Activated CD8-positive, alpha-beta memory T cell treated with anti-CD3 and anti-CD28 coated beads for 24 hours (primary cell): ENCODE measurements around the gene HOXA4.

Source experiments
- DNase-seq: peaks from one replicate; pipeline ENCODE4 v3.0.0-alpha.2; 2020

HOXA4 gene

DNA sequence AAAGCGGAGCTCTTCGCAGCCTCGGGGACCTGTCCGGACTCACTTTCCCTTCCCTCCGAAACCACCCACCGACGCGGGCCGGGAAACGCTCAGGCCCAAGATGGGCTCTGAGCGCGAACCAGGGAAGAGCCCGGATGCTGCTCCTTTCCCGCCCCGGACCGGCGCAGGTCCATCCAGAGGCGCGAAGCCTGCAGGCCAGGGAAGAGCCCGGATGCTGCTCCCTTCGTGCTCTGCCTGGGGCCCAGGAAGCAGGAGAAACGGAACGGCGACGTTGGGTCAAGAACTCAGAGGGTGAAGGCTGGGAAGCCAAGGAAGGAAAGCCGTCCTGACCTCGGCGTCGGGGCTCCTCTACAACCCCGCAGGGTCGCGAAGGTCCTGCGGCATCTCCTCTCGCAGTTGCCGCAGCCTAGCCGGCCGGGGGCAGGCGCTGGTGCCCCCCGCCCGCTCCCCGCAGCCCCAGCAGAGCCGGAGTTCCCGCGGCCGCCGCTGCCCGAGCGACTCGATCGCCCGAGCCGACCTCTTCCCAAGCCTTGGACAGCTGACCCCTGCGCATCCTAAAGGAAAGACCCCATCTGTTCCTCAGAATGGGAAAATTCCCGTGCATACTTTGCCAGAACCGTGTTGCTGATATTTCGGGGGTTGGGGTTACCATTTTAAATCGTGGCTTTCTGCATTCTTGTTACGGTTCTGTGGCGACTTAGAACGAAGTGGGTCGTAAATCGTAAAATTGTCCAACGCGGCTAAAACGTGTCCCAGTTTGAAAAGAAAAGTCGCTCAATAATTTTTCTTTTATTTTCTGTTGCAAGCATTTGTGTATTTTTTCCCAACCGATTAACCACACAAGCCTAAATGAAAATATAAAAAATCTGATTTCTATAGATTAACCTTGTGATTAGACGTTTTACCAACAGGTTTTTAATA is 42.3 kb downstream of the HOXA4 start:
- no peak for DNase-seq

DNA sequence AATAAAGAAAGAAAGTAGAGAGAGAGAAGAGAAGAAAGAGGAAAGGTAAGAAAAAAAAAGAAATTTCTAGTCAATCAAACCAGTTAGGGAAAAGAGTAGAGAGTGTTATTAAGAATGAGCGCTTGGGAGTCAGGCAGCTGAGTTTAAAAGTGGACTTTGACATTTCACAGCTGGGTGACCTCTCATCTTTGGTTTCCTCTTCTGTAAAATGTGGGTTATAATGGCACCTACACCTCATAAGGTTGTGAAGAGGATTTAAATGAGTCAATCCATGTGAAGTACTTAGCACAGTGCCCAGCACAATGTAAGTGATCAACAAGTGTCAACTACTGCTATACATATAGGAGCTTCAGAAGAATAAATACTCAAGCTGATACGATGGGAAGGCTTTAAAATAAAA is 46.9 kb downstream of the HOXA4 start:
- no peak for DNase-seq

DNA sequence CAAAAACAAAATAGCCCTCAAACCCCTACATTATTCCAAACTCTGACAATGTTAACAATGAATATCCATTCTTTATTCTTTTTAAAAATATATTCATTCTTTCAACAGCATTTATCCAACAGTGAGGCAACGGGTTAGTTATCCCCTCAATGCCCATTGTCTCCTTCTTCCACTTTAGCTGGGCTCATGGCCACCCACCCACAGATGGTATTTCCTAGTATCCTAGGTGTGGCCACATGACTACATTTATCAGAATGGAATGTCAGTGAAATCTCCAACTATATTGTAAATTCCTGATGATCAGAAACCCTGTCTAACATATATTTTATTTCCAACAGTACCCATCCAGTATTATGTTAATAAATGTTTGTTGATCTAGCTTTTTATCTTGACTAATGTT is 48.4 kb downstream of the HOXA4 start:
- DNase-seq: no peak

DNA sequence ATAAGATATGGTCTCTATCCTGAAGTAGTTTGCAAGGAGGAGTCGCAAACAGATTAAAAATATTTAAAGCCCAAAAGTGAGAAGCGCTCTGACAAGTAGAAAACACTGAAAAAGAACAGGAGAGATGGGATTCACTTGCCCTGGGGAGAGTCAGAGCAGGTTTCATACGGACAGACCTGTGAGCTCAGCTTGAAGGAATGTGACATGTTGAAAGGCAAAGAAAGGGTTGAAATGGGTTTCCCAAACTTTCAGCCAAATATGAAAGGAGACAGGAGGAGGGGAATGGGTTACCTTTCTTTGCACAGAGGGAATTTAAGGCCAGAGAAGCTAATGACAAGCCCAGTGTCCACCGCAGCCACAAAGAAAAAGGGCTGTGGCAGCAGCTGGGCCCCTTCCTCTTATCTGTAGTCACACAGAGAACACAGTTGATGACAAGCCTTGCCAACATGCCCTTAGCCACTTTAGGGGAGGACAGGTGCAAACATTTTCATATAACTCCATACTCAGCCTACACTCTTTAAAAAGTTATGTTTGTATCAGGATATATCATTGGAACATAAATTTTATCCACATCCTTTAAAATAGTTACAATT is 49.6 kb downstream of the HOXA4 start:
- DNase-seq: no peak

DNA sequence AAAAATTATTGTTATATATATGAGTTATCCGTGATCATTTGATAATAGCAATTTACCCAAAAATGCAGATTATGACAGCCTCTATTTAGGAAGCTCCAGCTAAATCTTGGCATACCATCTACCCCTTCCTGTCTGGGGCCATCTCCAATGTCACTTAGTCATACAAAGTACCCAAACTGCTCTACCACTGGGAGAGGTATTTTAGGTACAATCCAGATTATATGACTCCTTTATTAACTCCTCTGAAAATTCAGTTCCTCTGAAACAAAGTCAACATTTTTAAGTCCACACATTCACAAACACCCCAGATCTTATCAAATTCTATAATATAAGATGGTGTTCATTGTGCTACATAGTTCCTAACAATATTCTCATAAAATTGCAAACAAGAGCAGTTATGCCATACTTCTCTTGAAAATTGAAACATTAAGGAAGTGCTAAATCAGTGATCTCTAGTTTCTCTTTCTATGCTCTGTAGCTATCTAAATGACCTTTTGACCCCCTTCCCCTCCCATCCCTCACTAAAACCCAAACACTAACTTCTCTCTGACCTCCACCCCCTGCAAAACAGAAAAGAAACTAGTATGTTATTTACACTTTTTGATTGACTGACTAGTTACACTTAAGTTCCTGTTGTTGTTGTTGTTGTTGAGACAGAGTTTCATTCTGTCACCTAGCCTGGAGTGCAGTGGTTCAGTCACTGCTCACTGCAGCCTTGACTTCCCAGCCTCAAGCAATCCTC is 51.2 kb downstream of the HOXA4 start:
- DNase-seq: no peak

DNA sequence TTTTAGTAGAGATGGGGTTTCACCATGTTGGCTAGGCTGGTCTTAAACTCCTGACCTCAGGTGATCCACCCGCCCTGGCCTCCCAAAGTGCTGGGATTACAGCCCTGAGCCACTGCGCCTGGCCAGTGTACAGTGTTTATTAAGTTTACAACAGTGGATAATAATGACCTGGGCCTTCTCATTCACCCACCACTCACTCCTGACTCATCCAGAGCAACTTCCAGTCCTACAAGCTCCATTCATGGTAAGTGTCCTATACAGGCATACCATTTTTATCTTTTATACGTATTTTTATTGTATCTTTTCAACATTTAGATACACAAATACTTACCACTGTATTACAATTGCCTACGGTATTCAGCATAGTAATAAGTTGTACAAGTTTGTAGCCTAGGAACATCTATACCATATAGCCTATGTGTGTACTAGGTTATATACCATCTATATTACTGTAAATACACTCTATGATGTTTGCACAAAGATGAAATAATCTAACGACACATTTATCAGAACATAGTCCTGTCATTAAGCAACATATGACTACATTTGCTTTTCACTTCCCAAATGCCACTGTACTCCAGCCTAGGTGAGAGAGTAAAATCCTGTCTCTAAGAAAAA is 51.8 kb downstream of the HOXA4 start:
- no peak for DNase-seq
